Measurements from ENCODE around the gene PDP2.

DNA sequence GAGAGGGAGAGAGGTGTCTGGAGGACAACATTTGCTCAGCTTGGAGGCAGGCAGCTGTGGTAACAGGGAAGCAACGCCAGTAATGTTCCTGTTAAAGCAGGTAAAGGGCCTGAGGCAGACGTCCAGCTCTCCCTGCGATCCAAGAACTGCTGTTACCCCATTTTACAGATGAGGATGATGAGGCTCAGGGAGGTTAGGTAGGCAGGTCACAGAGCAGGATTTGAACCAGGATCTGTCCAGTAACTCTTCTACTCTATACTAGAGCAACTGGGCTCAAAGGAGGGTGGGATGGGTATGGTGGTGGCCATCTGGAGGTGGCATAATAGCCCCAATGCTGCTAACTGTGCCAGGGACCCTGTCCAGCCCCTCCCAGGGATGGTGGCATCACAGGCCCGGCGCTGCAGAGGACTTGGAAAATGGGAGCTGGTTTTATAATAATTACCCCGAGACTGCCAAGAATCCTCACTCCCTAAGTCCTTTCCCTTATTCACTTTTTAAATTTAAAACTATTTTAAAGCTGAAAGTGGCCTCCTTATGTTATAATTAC lies 24.1 kb upstream of the PDP2 start:
- no peak for TF ChIP-seq POLR2A (IDR thresholded peaks at IDR 0.05)
- TF ChIP-seq, protein P1, sequence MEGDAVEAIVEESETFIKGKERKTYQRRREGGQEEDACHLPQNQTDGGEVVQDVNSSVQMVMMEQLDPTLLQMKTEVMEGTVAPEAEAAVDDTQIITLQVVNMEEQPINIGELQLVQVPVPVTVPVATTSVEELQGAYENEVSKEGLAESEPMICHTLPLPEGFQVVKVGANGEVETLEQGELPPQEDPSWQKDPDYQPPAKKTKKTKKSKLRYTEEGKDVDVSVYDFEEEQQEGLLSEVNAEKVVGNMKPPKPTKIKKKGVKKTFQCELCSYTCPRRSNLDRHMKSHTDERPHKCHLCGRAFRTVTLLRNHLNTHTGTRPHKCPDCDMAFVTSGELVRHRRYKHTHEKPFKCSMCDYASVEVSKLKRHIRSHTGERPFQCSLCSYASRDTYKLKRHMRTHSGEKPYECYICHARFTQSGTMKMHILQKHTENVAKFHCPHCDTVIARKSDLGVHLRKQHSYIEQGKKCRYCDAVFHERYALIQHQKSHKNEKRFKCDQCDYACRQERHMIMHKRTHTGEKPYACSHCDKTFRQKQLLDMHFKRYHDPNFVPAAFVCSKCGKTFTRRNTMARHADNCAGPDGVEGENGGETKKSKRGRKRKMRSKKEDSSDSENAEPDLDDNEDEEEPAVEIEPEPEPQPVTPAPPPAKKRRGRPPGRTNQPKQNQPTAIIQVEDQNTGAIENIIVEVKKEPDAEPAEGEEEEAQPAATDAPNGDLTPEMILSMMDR (IDR thresholded peaks at IDR 0.05): no peak

All from adrenal gland (tissue), 5 donors.